Gastrocnemius medialis (tissue), 4 donors: ENCODE results near the gene SYT7.

Source experiments
- POLR2A ChIP-seq, 2 donors: fragments of 450-650 bp; IDR thresholded peaks; one replicate each; pipeline ENCODE4 v1.6.1; 2017; ENCODE audit warnings: antibody characterized with exemption in 2 of 2, mild to moderate bottlenecking in 2 of 2, moderate library complexity in 2 of 2
- TF ChIP-seq, protein P1 (sequence below), 5 experiments: fragments of 450-650 bp in 3 of 5; fragments of 200-600 bp in 2 of 5; sonication (generic) in 2 of 5; IDR thresholded peaks in 4 of 5; conservative IDR thresholded peaks in 1 of 5; 1 replicate in 4 of 5; 2 replicates in 1 of 5; pipeline ENCODE4 v1.5.1; 2016 to 2019; ENCODE audit warnings: antibody characterized with exemption in 5 of 5, mild to moderate bottlenecking in 3 of 5, moderate library complexity in 3 of 5

DNA sequence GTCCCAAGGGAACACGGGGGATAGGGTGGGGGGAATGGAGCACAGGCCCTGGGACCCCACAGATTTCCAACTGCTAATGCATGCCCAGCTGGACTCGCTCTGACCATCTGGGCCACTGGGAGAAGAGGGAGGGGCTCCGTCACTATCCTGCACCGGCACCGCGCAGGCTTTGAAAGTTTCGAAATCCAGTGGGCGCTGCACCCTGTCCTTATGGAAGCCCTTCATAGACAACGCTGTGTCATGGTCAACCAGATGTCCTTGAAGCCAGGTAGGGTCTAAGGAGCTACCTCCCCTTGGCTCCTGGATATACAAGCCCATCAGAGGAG, 42.3 kb downstream of the SYT7 start:
- TF ChIP-seq, protein P1, sequence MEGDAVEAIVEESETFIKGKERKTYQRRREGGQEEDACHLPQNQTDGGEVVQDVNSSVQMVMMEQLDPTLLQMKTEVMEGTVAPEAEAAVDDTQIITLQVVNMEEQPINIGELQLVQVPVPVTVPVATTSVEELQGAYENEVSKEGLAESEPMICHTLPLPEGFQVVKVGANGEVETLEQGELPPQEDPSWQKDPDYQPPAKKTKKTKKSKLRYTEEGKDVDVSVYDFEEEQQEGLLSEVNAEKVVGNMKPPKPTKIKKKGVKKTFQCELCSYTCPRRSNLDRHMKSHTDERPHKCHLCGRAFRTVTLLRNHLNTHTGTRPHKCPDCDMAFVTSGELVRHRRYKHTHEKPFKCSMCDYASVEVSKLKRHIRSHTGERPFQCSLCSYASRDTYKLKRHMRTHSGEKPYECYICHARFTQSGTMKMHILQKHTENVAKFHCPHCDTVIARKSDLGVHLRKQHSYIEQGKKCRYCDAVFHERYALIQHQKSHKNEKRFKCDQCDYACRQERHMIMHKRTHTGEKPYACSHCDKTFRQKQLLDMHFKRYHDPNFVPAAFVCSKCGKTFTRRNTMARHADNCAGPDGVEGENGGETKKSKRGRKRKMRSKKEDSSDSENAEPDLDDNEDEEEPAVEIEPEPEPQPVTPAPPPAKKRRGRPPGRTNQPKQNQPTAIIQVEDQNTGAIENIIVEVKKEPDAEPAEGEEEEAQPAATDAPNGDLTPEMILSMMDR (IDR thresholded peaks at IDR 0.05 in 4 of 5, conservative IDR thresholded peaks at IDR 0.05 in 1 of 5) = no peak
- no peak for TF ChIP-seq POLR2A (IDR thresholded peaks at IDR 0.05)
